Measurements from ENCODE around the gene NECTIN4.

NECTIN4 gene

DNA sequence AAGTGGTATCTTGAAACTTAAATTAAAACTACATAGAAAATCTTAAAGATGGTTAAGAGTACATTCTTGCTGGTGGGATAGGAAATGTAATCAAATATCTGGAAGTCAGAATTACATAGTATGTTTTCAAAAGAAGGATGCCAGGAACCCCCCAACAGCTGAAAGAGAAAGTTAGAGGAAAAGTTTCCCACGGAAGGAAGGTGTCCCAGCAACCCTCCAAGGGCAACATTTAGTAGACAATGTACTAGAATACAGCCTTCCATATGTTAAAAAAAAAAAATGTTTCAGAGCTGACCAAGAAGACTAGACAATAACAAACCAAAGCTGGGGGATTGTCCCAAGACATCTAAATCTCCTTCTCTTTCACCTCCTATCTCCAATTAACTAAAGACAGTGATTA is 40.9 kb upstream of the NECTIN4 start:
- no peak overlapping the region for H3K4me3 ChIP-seq (ENCODE audit: low read length)
- no peak for DNase-seq (ENCODE audit: low read depth)
- TF ChIP-seq, protein P1, sequence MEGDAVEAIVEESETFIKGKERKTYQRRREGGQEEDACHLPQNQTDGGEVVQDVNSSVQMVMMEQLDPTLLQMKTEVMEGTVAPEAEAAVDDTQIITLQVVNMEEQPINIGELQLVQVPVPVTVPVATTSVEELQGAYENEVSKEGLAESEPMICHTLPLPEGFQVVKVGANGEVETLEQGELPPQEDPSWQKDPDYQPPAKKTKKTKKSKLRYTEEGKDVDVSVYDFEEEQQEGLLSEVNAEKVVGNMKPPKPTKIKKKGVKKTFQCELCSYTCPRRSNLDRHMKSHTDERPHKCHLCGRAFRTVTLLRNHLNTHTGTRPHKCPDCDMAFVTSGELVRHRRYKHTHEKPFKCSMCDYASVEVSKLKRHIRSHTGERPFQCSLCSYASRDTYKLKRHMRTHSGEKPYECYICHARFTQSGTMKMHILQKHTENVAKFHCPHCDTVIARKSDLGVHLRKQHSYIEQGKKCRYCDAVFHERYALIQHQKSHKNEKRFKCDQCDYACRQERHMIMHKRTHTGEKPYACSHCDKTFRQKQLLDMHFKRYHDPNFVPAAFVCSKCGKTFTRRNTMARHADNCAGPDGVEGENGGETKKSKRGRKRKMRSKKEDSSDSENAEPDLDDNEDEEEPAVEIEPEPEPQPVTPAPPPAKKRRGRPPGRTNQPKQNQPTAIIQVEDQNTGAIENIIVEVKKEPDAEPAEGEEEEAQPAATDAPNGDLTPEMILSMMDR (conservative IDR thresholded peaks at IDR 0.05; ENCODE audit: low read length): no peak

DNA sequence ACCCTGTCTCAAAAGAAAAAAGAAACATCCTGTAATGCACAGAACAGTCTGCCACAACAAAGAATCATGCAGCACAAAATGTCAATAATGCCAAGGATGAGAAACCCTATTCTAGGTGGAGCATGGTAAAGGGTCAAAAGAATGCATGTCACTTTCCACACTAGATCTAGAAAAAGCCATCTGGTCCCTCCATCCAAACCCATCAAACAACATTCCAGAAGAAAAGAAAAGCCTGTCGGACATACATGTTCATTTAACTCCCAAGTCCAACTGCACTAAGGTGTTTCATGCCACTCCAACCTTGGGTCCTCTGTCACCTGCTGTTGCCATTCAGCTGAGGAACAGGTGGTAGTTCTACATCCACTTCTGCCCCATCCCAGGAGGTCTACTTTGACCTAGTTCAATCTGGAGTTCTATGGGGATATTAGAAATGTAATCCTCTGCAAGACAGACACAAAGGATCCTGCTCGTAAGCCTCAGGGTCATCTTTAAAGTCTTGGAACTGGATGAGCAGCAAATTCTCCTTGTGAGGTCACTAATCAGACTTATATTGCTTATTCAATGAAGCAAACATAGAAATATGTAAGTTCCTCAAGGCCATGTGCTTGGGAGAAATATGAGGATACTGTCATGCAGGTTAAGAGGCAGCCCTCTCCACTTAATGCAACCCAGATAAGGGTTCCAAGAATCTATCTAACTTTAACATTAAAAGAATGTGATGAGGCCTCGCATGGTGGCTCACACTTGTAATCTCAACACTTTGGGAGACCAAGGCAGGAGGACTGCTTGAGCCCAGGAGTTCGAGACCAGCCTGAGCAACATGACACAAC is 39.4 kb upstream of the NECTIN4 start:
- TF ChIP-seq, protein P1 (conservative IDR thresholded peaks at IDR 0.05; ENCODE audit: low read length): no peak
- no peak overlapping the region for H3K4me3 ChIP-seq (ENCODE audit: low read length)
- DNase-seq (ENCODE audit: low read depth): no peak

DNA sequence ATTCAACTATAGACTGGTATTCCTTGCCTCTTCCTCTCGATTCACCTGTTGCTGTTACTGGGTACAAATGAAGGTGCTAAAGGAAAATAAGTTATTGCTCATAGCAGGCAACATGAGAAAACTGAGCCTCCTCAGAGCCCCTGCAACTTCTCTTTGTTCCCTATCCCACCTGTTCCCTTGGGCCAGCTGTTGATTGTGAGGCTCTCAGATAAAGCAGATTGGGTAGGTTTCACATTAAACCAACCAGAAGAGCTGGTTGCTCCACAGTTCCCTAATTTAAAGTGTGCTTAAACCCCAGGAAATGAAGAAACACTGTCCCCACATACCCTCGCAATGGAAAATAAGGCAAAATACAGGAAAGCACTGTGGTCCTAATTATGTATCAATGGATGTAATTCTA is 38.3 kb upstream of the NECTIN4 start:
- no peak overlapping the region for H3K4me3 ChIP-seq (ENCODE audit: low read length)
- TF ChIP-seq, protein P1 (conservative IDR thresholded peaks at IDR 0.05; ENCODE audit: low read length): no peak
- no peak for DNase-seq (ENCODE audit: low read depth)

DNA sequence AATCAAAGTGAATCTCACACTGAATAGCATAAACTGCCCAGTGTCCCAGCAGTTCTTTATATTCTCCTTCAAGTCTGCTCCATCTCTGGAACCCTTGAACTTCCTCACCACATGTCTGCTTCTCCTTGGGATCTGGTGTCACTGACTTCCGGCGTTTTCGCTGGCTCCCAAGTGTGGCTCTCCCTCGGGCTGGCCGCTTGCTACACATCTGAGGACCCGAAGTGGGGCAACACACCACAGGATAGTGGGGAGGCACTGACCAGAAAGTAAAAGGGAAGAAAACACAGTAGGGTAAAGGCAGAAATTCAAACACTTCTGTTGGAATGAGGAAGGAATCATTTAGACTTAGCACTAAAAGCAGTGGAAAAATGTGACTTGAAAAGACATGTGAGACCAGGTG is 33.6 kb upstream of the NECTIN4 start:
- TF ChIP-seq, protein P1 (conservative IDR thresholded peaks at IDR 0.05; ENCODE audit: low read length): no peak
- DNase-seq (ENCODE audit: low read depth): no peak

DNA sequence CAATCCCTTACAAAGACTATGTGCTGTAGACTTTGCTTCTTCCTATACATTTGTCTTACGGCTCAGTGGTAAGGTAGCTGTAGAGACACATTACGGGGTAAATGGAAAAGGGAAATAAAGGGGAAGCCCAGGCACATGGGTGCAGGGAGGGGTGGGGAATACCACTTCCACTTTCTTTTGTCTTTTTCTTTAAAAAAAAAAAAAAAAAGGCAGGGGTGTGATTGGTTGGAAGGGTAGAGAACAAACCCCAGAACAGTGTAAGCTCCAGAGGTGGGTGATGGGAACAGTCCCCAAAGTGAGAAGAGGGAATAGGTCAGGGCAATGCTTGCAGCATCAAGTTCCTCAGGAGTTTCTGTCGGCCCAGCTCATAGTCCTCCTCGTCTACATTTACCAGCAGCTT is 32.5 kb upstream of the NECTIN4 start:
- DNase-seq (ENCODE audit: low read depth): no peak
- TF ChIP-seq, protein P1 (conservative IDR thresholded peaks at IDR 0.05; ENCODE audit: low read length): no peak
- H3K4me3 ChIP-seq (ENCODE audit: low read length): no peak overlapping the region

More for the DNA sequence above, 33.6 kb upstream of the NECTIN4 start:
- no peak overlapping the region for H3K4me3 ChIP-seq (ENCODE audit: low read length)

DNA sequence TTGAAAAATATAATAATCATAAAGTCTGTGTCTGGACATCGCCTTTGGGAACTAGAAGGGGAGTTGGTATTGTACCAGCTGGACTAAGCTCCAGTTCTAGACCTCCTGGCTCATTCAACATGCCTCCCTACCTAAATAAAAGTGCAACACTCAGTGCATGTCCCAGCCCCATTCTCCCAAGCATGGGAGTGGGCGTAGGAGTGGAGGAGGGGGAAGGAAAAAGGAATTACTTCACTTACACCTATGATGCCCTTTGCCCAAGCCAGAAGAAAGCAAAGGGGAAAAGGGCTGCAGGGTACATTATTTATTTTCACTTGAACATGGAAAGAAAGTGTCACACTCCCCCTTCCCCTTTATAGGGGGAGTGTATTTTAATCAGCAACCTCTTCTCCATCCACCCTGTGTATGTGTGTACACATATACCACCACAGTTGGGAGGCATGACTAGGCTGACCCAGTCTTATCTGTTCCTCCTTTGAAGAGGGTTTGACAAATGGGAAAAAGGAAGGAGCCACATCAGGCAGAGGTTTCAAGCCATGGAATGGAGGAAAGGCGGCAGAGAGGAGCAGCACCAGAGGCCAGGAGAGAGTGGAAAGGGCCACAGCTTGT is 31.8 kb upstream of the NECTIN4 start:
- no peak for DNase-seq (ENCODE audit: low read depth)
- H3K4me3 ChIP-seq (ENCODE audit: low read length): no peak overlapping the region
- TF ChIP-seq, protein P1 (conservative IDR thresholded peaks at IDR 0.05; ENCODE audit: low read length): no peak
